Panc1 (cell line): ENCODE results near the gene TFCP2L1. TPM values are rescaled to one million over a fixed set of nuclear protein-coding genes. Genes with fewer than 3 reads are reported as not detected.

Experiments
- ATAC-seq: fragments of 200-7000 bp; cut with Tn5 transposase; 2 replicates; pipeline ENCODE4 v1.9.1; 2020; ENCODE audit warnings: mild to moderate bottlenecking, moderate library complexity
- BruUV-seq: library from RNA; stranded (reverse); fragments of 400-500 nt; replicated peaks from 2 replicates; lab custom pipeline; 2021; lab: Mats Ljungman, UMichigan
- CTCF ChIA-PET: fragments of 300-600 bp; sonication (Branson Sonifier 250); formaldehyde crosslinking; loops from one replicate; lab custom pipeline; 2022; ENCODE audit warnings: antibody characterized with exemption; lab: Charles Lee
- POLR2A ChIA-PET: fragments of 300-600 bp; sonication (Branson Sonifier 250); formaldehyde crosslinking; loops from one replicate; lab custom pipeline; 2022; ENCODE audit warnings: antibody characterized with exemption; lab: Charles Lee
- DNase-seq: peaks from one replicate; pipeline ENCODE4 v3.0.0-alpha.2; 2010; ENCODE audit warnings: low read depth, low spot score
- H3K27ac ChIP-seq: 2 replicates; pipeline ENCODE4 v1.5.1; 2011; ENCODE audit warnings: mild to moderate bottlenecking, low read length, inconsistent platforms
- H3K27me3 ChIP-seq: fragments of 200-500 bp; sonication (Bioruptor generic); 2 replicates; pipeline ENCODE4 v1.6.0; 2014; ENCODE audit warnings: low read length, inconsistent platforms; ENCODE audit not compliant: control insufficient read depth, insufficient read depth
- H3K36me3 ChIP-seq: fragments of 200-500 bp; sonication (Bioruptor generic); 2 replicates; pipeline ENCODE4 v1.5.1; 2014; ENCODE audit warnings: inconsistent platforms, mild to moderate bottlenecking, low read length, moderate library complexity; ENCODE audit not compliant: control insufficient read depth, insufficient read depth
- H3K4me1 ChIP-seq: 2 replicates; pipeline ENCODE4 v1.5.1; 2011; ENCODE audit warnings: inconsistent platforms, mild to moderate bottlenecking, low read length, moderate library complexity; ENCODE audit not compliant: control insufficient read depth, insufficient read depth
- H3K4me3 ChIP-seq, 2 experiments: 2 replicates each; pipeline ENCODE4 v1.5.1; 2011 to 2012; ENCODE audit warnings: low read depth in 2 of 2, low read length in 2 of 2, mild to moderate bottlenecking in 2 of 2, inconsistent platforms in 1 of 2, moderate library complexity in 1 of 2
- H3K9me3 ChIP-seq: fragments of 200-500 bp; sonication (Bioruptor generic); 2 replicates; pipeline ENCODE4 v1.5.1; 2014; ENCODE audit warnings: low read depth, mild to moderate bottlenecking, inconsistent platforms, low read length, moderate library complexity; ENCODE audit not compliant: control insufficient read depth, insufficient read depth
- POLR2AphosphoS5 ChIP-seq: IDR thresholded peaks from 2 replicates; pipeline ENCODE4 v1.6.1; 2012; ENCODE audit warnings: mild to moderate bottlenecking, low read depth, low read length, moderate library complexity
- SIN3A ChIP-seq: IDR thresholded peaks from 2 replicates; pipeline ENCODE4 v1.6.1; 2012; ENCODE audit warnings: low read depth, mild to moderate bottlenecking, low read length, moderate library complexity, borderline replicate concordance; ENCODE audit not compliant: insufficient read depth
- TCF7L2 ChIP-seq: IDR thresholded peaks from 2 replicates; pipeline ENCODE4 v1.6.1; 2011; ENCODE audit warnings: mild to moderate bottlenecking, low read depth, low read length, inconsistent platforms
- in situ Hi-C: cut with HindIII; loops from 2 replicates; pipeline ENCODE4 v1.10.0; 2016; ENCODE audit warnings: low sequenced_read_pairs, low pct_unique_long_range_greater_than_20kb
- intact Hi-C: fragments of 100-400 bp; cut with micrococcal nuclease; formaldehyde crosslinking; loops from one replicate; pipeline ENCODE4 v1.10.0; 2022; ENCODE audit not compliant: unreplicated experiment
- total RNA-seq: library from RNA; stranded (reverse); gene quantifications from one replicate; pipeline ENCODE4 v1.2.1, GENCODE V29; 2021; ENCODE audit not compliant: unreplicated experiment
- TF ChIP-seq, protein P1 (sequence below): fragments of 450-650 bp; IDR thresholded peaks from 2 replicates; pipeline ENCODE4 v1.5.1; 2017; ENCODE audit warnings: mild to moderate bottlenecking
- TF ChIP-seq, protein P2 (sequence below), 2 experiments: IDR thresholded peaks; 2 replicates each; pipeline ENCODE4 v1.6.1; 2011 to 2012; ENCODE audit warnings: low read depth in 2 of 2, control low read depth in 1 of 2, low read length in 1 of 2, mild to moderate bottlenecking in 1 of 2, moderate library complexity in 1 of 2; ENCODE audit not compliant: insufficient read depth in 1 of 2

Gene TFCP2L1
- total RNA-seq, 1 experiment from 2014 or later: 4.9 TPM

DNA sequence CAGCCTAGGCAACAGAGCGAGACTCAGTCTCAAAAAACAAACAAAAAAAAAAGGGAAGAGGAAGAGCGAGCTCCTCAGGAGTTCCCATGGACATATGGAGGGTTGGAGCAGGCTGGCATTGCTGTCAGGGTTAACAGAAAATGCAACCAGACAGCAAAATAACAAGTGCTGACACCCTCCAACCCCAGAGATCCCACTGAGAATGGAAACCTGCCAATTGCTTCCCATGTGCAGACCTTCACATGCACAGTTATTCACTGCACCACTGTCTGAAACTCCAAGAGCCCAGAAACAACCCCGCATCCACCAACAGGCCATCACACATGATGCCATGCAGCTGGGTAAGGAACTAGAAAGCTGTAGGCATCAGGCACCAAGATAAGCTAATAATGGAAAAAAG lies 43.5 kb downstream of the TFCP2L1 start:
- H3K4me1 ChIP-seq: no peaks in the 10 kb centered on the region
- no peak for ATAC-seq
- H3K27me3 ChIP-seq: no peaks in the 10 kb centered on the region
- H3K36me3 ChIP-seq: no peaks in the 10 kb centered on the region
- H3K27ac ChIP-seq: no peak overlapping the region
- no peaks in the 10 kb centered on the region for H3K9me3 ChIP-seq
- ChIA-PET CTCF (interaction anchor here (0.6 kb wide), 1 partner anchor 146 kb away, joined by 4 read pairs; no protein-coding TSS in a partner anchor), POLR2A (no interaction called here)
- DNase-seq: no peak
- no TSS peak for BruUV-seq
- no peak for TF ChIP-seq TCF7L2
- TF ChIP-seq, protein P1, sequence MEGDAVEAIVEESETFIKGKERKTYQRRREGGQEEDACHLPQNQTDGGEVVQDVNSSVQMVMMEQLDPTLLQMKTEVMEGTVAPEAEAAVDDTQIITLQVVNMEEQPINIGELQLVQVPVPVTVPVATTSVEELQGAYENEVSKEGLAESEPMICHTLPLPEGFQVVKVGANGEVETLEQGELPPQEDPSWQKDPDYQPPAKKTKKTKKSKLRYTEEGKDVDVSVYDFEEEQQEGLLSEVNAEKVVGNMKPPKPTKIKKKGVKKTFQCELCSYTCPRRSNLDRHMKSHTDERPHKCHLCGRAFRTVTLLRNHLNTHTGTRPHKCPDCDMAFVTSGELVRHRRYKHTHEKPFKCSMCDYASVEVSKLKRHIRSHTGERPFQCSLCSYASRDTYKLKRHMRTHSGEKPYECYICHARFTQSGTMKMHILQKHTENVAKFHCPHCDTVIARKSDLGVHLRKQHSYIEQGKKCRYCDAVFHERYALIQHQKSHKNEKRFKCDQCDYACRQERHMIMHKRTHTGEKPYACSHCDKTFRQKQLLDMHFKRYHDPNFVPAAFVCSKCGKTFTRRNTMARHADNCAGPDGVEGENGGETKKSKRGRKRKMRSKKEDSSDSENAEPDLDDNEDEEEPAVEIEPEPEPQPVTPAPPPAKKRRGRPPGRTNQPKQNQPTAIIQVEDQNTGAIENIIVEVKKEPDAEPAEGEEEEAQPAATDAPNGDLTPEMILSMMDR: no peak
- TF ChIP-seq, protein P2, sequence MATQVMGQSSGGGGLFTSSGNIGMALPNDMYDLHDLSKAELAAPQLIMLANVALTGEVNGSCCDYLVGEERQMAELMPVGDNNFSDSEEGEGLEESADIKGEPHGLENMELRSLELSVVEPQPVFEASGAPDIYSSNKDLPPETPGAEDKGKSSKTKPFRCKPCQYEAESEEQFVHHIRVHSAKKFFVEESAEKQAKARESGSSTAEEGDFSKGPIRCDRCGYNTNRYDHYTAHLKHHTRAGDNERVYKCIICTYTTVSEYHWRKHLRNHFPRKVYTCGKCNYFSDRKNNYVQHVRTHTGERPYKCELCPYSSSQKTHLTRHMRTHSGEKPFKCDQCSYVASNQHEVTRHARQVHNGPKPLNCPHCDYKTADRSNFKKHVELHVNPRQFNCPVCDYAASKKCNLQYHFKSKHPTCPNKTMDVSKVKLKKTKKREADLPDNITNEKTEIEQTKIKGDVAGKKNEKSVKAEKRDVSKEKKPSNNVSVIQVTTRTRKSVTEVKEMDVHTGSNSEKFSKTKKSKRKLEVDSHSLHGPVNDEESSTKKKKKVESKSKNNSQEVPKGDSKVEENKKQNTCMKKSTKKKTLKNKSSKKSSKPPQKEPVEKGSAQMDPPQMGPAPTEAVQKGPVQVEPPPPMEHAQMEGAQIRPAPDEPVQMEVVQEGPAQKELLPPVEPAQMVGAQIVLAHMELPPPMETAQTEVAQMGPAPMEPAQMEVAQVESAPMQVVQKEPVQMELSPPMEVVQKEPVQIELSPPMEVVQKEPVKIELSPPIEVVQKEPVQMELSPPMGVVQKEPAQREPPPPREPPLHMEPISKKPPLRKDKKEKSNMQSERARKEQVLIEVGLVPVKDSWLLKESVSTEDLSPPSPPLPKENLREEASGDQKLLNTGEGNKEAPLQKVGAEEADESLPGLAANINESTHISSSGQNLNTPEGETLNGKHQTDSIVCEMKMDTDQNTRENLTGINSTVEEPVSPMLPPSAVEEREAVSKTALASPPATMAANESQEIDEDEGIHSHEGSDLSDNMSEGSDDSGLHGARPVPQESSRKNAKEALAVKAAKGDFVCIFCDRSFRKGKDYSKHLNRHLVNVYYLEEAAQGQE (IDR thresholded peaks at IDR 0.05; ENCODE audit: insufficient read depth in 1 of 2, low read depth in 2 of 2, low read length in 1 of 2): no peak
- no peak for TF ChIP-seq SIN3A
- TF ChIP-seq POLR2AphosphoS5: no peak
- no peak overlapping the region for H3K4me3 ChIP-seq
- in situ Hi-C loops: no loop called here
- intact Hi-C loops: no loop called here

GRCh38 chr2:121240436-121240835 lies 44.6 kb downstream of the TFCP2L1 start:
- ATAC-seq: no peak
- intact Hi-C loops: no loop called here
- Histone ChIP-seq H3K36me3 (no peaks in the 10 kb centered on the region), H3K27ac (no peak overlapping the region), H3K4me1 (no peaks in the 10 kb centered on the region), H3K4me3 (no peak overlapping the region), H3K27me3 (no peaks in the 10 kb centered on the region), H3K9me3 (no peaks in the 10 kb centered on the region)
- BruUV-seq: no TSS peak
- no peak for TF ChIP-seq POLR2AphosphoS5
- no peak for TF ChIP-seq TCF7L2
- TF ChIP-seq, protein P2 (IDR thresholded peaks at IDR 0.05; ENCODE audit: insufficient read depth in 1 of 2, low read depth in 2 of 2, low read length in 1 of 2): no peak
- TF ChIP-seq, protein P1: no peak
- no peak for TF ChIP-seq SIN3A
- ChIA-PET CTCF (no interaction called here), POLR2A (no interaction called here)
- no peak for DNase-seq
- in situ Hi-C loops: no loop called here
